ENCODE data around the gene METTL25B.

DNA sequence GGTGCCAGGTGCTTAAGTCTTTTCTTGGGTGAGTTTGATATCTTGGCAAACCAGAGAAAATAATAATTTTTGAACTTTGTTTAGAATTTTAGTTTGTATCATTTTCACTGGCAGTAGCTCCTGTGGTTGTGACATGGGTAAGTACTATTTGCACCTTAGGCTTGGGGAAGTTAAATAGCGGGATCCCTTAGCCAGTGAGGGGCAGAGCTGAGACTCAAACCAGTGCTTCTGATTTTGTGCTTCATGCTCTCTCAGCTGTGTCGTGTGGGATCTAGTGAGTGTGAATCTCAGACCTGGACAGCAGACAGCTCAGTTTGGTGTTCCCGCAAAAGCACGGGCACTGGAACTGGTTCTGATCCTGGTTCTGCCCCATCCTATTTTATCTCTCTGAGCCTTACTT, 48.7 kb downstream of the METTL25B start:
- TF ChIP-seq EZH2phosphoT487 (IDR thresholded peaks at IDR 0.05; ENCODE audit: borderline replicate concordance, low read length) (no peak), CTCF (IDR thresholded peaks at IDR 0.05; ENCODE audit: low read depth, low read length, poor library complexity, severe bottlenecking) (no peak)
